Measurements from ENCODE around the gene CFAP53.
"Not testable (repeated sequence)": the region's sequence is repeated elsewhere in the genome, so short reads cannot be mapped to it uniquely, and the experiment has no call there.

CFAP53 gene

DNA sequence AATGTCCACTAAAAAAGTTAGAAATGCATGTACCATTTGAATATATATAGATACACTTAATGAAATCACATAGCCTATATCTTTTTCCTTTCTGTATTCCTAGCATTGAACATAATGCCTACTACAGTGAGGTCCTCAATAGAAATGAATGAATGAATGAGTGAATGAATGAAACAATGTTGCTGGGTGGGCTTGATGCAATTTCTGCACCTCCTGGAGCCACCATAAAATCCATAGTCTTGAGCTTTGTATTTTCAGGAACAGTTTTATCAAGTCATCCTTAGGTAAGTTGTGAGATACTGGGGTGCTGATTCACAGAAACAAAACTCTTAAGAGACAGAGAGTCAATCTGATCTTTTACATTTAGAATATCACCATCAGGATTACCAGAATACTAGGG lies 3.3 kb downstream of the CFAP53 start:
- TF ChIP-seq ZFX (IDR thresholded peaks at IDR 0.05; ENCODE audit: borderline replicate concordance) (no peak), CTCF (IDR thresholded peaks at IDR 0.05) (no peak)
- no peak overlapping the region for H3K27ac ChIP-seq

DNA sequence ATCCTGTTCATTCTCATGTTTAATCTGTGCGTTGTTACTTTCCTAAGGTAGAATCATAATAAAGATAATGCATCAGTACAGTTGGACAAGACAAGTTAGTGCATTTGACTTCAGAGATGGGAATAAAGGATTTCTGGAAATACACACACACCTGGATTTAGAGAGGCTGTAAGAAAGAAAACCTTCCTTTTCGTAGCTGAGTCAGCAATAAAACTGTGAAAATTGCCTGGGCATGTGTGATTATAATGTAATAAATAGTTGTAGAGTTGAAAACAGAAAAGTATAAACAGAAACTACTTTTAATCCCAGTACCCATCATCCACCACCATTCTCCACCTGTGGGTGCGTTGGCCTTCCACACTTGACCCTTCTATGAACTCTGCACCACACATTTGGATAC lies 15.4 kb downstream of the CFAP53 start:
- H3K27ac ChIP-seq = no peak overlapping the region
- TF ChIP-seq ZFX (IDR thresholded peaks at IDR 0.05; ENCODE audit: borderline replicate concordance) (no peak), CTCF (IDR thresholded peaks at IDR 0.05) (no peak)

DNA sequence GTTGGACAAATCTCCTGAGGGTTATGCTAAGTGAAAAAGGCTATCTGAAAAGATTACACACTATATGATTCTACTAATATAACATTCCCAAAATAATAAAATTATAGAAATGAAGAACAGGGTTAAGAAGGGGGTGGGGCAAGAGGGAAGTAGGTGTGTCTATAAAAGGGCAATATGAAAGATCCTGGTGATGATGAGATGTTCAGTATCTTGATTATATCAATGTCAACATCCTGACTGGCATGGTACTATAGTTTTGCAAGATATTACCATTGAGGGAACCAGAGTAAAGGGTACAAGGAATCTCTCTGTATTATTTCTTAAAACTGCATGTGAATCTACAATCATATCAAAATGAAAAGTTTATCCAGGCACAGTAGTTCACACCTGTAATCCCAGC lies 16.7 kb downstream of the CFAP53 start:
- TF ChIP-seq ZFX (IDR thresholded peaks at IDR 0.05; ENCODE audit: borderline replicate concordance) (no peak), CTCF (IDR thresholded peaks at IDR 0.05) (no peak)
- no peak overlapping the region for H3K27ac ChIP-seq

DNA sequence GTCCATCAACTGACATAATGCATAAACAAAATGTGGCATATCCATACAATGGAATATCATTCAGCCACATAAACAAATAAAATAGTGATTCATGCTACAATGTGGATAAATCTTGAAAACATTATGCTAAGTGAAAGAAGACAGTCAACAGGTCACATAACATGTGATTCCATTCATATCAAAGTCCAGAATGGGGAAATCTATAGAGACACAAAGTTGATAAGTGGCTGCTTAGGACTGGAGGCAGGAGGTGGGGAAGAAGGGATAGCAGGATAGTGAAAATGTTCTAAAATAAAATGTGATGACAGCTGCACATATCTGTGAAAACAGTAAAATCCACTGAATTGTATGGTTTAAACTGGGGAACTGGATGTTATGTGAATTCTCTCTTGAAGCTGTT lies 18.7 kb downstream of the CFAP53 start:
- no peak overlapping the region for H3K27ac ChIP-seq

GRCh38 chr18:50241768-50242167 lies 24.5 kb downstream of the CFAP53 start:
- H3K27ac ChIP-seq = not testable (repeated sequence)

More for the DNA sequence above, 18.7 kb downstream of the CFAP53 start:
- TF ChIP-seq CTCF (IDR thresholded peaks at IDR 0.05) (no peak), ZFX (IDR thresholded peaks at IDR 0.05; ENCODE audit: borderline replicate concordance) (no peak)

GRCh38 chr18:50240080-50240563 lies 26.2 kb downstream of the CFAP53 start:
- no peak for TF ChIP-seq ZFX (IDR thresholded peaks at IDR 0.05; ENCODE audit: borderline replicate concordance)
- TF ChIP-seq CTCF (IDR thresholded peaks at IDR 0.05) = no peak
- H3K27ac ChIP-seq = no peak overlapping the region

- no peak for TF ChIP-seq ZFX (IDR thresholded peaks at IDR 0.05; ENCODE audit: borderline replicate concordance)
- TF ChIP-seq CTCF (IDR thresholded peaks at IDR 0.05) = no peak
- no peak overlapping the region for H3K27ac ChIP-seq
Measured at GRCh38 chr18:50232419-50232818, 33.9 kb downstream of the CFAP53 start.

DNA sequence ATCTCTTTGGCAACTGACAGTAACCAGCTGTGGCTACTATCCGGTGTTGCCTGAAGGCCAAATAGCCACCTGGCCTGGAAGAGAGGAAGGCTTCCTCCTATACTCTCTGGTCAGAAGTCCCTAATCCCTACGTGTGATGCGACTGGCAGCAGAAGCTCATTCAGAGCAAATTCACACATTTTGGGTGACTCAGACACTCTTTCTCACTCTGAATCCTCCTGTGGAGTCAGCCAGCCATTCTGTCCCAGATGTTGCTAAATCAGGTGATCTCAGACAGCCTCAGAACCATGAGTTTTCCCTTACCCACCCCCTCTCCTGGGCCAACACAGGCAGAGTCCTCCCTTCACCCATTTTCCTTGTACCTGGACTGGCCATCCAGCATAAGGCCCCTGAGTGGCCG lies 34.7 kb downstream of the CFAP53 start:
- TF ChIP-seq ZFX (IDR thresholded peaks at IDR 0.05; ENCODE audit: borderline replicate concordance) (no peak), CTCF (IDR thresholded peaks at IDR 0.05) (no peak)
- H3K27ac ChIP-seq = no peak overlapping the region

- H3K27ac ChIP-seq = not testable (repeated sequence)
Measured at GRCh38 chr18:50220249-50220648, 46.0 kb downstream of the CFAP53 start.
